Nephron (organoid): ENCODE measurements around the gene MRPL18.
A peak's percentile ranks its signal among the peaks of the same experiment; 100 is the strongest.
"Not testable (repeated sequence)": the region's sequence is repeated elsewhere in the genome, so short reads cannot be mapped to it uniquely, and the experiment has no call there.

Source experiments
- H3K27ac Mint-ChIP-seq, 3 experiments: 2 replicates each; pipeline ENCODE4 v1.8.0; 2020; ENCODE audit warnings: mixed read lengths in 3 of 3, mild to moderate bottlenecking in 2 of 3, moderate library complexity in 1 of 3
- H3K27me3 Mint-ChIP-seq: 2 replicates; pipeline ENCODE4 v1.8.0; 2021; ENCODE audit warnings: low read depth, mild to moderate bottlenecking, moderate library complexity, mixed read lengths
- H3K36me3 Mint-ChIP-seq: 2 replicates; pipeline ENCODE4 v1.8.0; 2020; ENCODE audit warnings: low read depth, mixed read lengths
- H3K4me1 Mint-ChIP-seq: 2 replicates; pipeline ENCODE4 v1.8.0; 2020; ENCODE audit warnings: mixed read lengths
- H3K4me3 Mint-ChIP-seq, 3 experiments: 2 replicates each; pipeline ENCODE4 v1.8.0; 2020; ENCODE audit warnings: mild to moderate bottlenecking in 3 of 3, mixed read lengths in 3 of 3, moderate library complexity in 2 of 3
- H3K9me3 Mint-ChIP-seq: 2 replicates; pipeline ENCODE4 v1.8.0; 2020; ENCODE audit warnings: mixed read lengths
- CTCF ChIP-seq, 3 experiments: fragments of 200-600 bp; sonication (generic); IDR thresholded peaks; one replicate each; pipeline ENCODE4 v1.5.0; 2021; ENCODE audit warnings: antibody characterized with exemption in 3 of 3; ENCODE audit not compliant: unreplicated experiment in 3 of 3

MRPL18 gene

GRCh38 chr6:159790149-159790955 lies at the start of gene MRPL18:
Gene MRPL18 (plus strand): TSS chr6:159790467. CDS start chr6:159790588, 121 bp downstream.
- Mint-ChIP-seq H3K27ac (peak within 1 kb of the TSS; percentile 97 to 99 (median 99)), H3K9me3 (no peaks in the 10 kb centered on the region), H3K4me1 (peaks cover 46% of the 10 kb centered on the region), H3K27me3 (no peaks in the 10 kb centered on the region), H3K36me3 (peaks cover 51% of the 10 kb centered on the region), H3K4me3 (peak within 1 kb of the TSS; percentile 96 to 98 (median 97))
- no peak for TF ChIP-seq CTCF (IDR thresholded peaks at IDR 0.05; ENCODE audit: unreplicated experiment in 3 of 3)

GRCh38 chr6:159742165-159742564 lies 48.1 kb upstream of the MRPL18 start:
- H3K9me3 Mint-ChIP-seq = no peaks in the 10 kb centered on the region
- peaks cover 63% of the 10 kb centered on the region for H3K36me3 Mint-ChIP-seq
- TF ChIP-seq CTCF (IDR thresholded peaks at IDR 0.05; ENCODE audit: unreplicated experiment in 3 of 3) = no peak
- no peak overlapping the region for H3K27ac Mint-ChIP-seq
- H3K4me1 Mint-ChIP-seq = no peaks in the 10 kb centered on the region
- no peaks in the 10 kb centered on the region for H3K27me3 Mint-ChIP-seq
- H3K4me3 Mint-ChIP-seq = no peak overlapping the region

GRCh38 chr6:159745081-159745480 lies 45.2 kb upstream of the MRPL18 start:
- Mint-ChIP-seq H3K4me3 (no peak overlapping the region), H3K4me1 (no peaks in the 10 kb centered on the region), H3K27ac (no peak overlapping the region), H3K9me3 (no peaks in the 10 kb centered on the region), H3K36me3 (peaks cover 80% of the 10 kb centered on the region), H3K27me3 (no peaks in the 10 kb centered on the region)
- TF ChIP-seq CTCF (IDR thresholded peaks at IDR 0.05; ENCODE audit: unreplicated experiment in 3 of 3) = no peak

- H3K9me3 Mint-ChIP-seq = no peaks in the 10 kb centered on the region
- H3K4me1 Mint-ChIP-seq = no peaks in the 10 kb centered on the region
- no peaks in the 10 kb centered on the region for H3K27me3 Mint-ChIP-seq
- TF ChIP-seq CTCF (IDR thresholded peaks at IDR 0.05; ENCODE audit: unreplicated experiment in 3 of 3) = no peak
- H3K27ac Mint-ChIP-seq = no peak overlapping the region
- H3K4me3 Mint-ChIP-seq = no peak overlapping the region
- H3K36me3 Mint-ChIP-seq = peaks cover 74% of the 10 kb centered on the region
These were observed 43.5 kb upstream of the MRPL18 start for GRCh38 chr6:159746759-159747158.

GRCh38 chr6:159748127-159748526 lies 42.1 kb upstream of the MRPL18 start:
- H3K9me3 Mint-ChIP-seq, H3K4me1 Mint-ChIP-seq, H3K4me3 Mint-ChIP-seq, H3K27me3 Mint-ChIP-seq, H3K27ac Mint-ChIP-seq: not testable (repeated sequence)
- peaks cover 78% of the 10 kb centered on the region for H3K36me3 Mint-ChIP-seq

- no peaks in the 10 kb centered on the region for H3K4me1 Mint-ChIP-seq
- TF ChIP-seq CTCF (IDR thresholded peaks at IDR 0.05; ENCODE audit: unreplicated experiment in 3 of 3) = no peak
- peaks cover 78% of the 10 kb centered on the region for H3K36me3 Mint-ChIP-seq
- no peaks in the 10 kb centered on the region for H3K27me3 Mint-ChIP-seq
- H3K4me3 Mint-ChIP-seq = no peak overlapping the region
- H3K9me3 Mint-ChIP-seq = no peaks in the 10 kb centered on the region
- H3K27ac Mint-ChIP-seq = no peak overlapping the region
These were observed 38.8 kb upstream of the MRPL18 start for GRCh38 chr6:159751448-159751847.
